Colon (tissue), 2 donors: ENCODE results near the gene KISS1R.
"Not testable (repeated sequence)": the region's sequence is repeated elsewhere in the genome, so short reads cannot be mapped to it uniquely, and the experiment has no call there.

Source experiments
- FAIRE-seq: peaks from 2 replicates; lab custom pipeline; 2012; peaks lifted over from hg19 to GRCh38; lab: Jason Lieb, UNC
- donor health status: control.
- donor health status: control.

KISS1R gene

GRCh38 chr19:917323-918151 lies at the start of gene KISS1R:
KISS1R (plus strand) TSS chr19:917333; CDS start chr19:917503, 170 bp downstream.
- FAIRE-seq = no peak

- no peak for FAIRE-seq
These were observed 49.2 kb upstream of the KISS1R start for GRCh38 chr19:867855-868457.

GRCh38 chr19:868458-869244 lies 48.5 kb upstream of the KISS1R start:
- FAIRE-seq = no peak

GRCh38 chr19:869245-870177 lies 47.6 kb upstream of the KISS1R start:
- FAIRE-seq = no peak

GRCh38 chr19:870314-870713 lies 46.8 kb upstream of the KISS1R start:
- no peak for FAIRE-seq

- no peak for FAIRE-seq
These were observed 46.2 kb upstream of the KISS1R start for GRCh38 chr19:870963-871401.

- FAIRE-seq = no peak
These were observed 45.5 kb upstream of the KISS1R start for GRCh38 chr19:871446-872265.

- no peak for FAIRE-seq
These were observed 44.7 kb upstream of the KISS1R start for GRCh38 chr19:872266-872951.

GRCh38 chr19:873084-873483 lies 44.0 kb upstream of the KISS1R start:
- no peak for FAIRE-seq

- no peak for FAIRE-seq
These were observed 43.5 kb upstream of the KISS1R start for GRCh38 chr19:873561-874041.

GRCh38 chr19:875265-875879 lies 41.8 kb upstream of the KISS1R start:
- no peak for FAIRE-seq

- FAIRE-seq = no peak
These were observed 41.0 kb upstream of the KISS1R start for GRCh38 chr19:876089-876488.

- FAIRE-seq = no peak
These were observed 40.3 kb upstream of the KISS1R start for GRCh38 chr19:876780-877314.

- FAIRE-seq = not testable (repeated sequence)
These were observed 39.0 kb upstream of the KISS1R start for GRCh38 chr19:877992-878660.

- FAIRE-seq = not testable (repeated sequence)
These were observed 38.2 kb upstream of the KISS1R start for GRCh38 chr19:878751-879561.

- FAIRE-seq = no peak
These were observed 37.3 kb upstream of the KISS1R start for GRCh38 chr19:879711-880438.
